Measurements from ENCODE around the gene CLIC1. TPM values are rescaled to one million over a fixed set of nuclear protein-coding genes. Genes with fewer than 3 reads are reported as not detected.
A peak's percentile ranks its signal among the peaks of the same experiment; 100 is the strongest.

CLIC1 gene
- total RNA-seq, 1 donor from 2014 or later: 234 TPM

DNA sequence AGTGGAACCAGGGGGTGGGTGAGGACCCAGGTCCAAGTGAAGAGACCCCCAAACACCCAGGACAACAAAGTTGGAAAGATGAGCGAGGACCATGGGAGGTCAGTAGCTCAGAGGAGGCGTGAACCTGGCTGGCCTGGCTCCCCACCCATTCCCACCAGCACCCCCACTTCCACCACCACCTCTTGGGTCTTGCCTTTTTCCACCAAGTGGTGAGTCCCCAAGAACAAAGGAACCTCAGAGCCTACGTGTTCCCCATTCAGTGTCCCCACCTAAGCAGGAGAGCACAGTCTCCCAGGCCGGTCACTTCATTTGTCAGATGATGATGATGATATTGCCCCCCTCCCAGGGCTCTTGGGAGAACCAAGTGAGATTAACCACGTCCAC is 41.3 kb upstream of the CLIC1 start:
- peak overlapping the region; percentile 21 for H3K27ac Mint-ChIP-seq
- H3K36me3 ChIP-seq: no peaks in the 10 kb centered on the region
- TF ChIP-seq EZH2 (IDR thresholded peaks at IDR 0.05): no peak
- TF ChIP-seq, protein P1, sequence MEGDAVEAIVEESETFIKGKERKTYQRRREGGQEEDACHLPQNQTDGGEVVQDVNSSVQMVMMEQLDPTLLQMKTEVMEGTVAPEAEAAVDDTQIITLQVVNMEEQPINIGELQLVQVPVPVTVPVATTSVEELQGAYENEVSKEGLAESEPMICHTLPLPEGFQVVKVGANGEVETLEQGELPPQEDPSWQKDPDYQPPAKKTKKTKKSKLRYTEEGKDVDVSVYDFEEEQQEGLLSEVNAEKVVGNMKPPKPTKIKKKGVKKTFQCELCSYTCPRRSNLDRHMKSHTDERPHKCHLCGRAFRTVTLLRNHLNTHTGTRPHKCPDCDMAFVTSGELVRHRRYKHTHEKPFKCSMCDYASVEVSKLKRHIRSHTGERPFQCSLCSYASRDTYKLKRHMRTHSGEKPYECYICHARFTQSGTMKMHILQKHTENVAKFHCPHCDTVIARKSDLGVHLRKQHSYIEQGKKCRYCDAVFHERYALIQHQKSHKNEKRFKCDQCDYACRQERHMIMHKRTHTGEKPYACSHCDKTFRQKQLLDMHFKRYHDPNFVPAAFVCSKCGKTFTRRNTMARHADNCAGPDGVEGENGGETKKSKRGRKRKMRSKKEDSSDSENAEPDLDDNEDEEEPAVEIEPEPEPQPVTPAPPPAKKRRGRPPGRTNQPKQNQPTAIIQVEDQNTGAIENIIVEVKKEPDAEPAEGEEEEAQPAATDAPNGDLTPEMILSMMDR (IDR thresholded peaks at IDR 0.05): no peak
- no peak for TF ChIP-seq EZH2phosphoT487 (IDR thresholded peaks at IDR 0.05)

DNA sequence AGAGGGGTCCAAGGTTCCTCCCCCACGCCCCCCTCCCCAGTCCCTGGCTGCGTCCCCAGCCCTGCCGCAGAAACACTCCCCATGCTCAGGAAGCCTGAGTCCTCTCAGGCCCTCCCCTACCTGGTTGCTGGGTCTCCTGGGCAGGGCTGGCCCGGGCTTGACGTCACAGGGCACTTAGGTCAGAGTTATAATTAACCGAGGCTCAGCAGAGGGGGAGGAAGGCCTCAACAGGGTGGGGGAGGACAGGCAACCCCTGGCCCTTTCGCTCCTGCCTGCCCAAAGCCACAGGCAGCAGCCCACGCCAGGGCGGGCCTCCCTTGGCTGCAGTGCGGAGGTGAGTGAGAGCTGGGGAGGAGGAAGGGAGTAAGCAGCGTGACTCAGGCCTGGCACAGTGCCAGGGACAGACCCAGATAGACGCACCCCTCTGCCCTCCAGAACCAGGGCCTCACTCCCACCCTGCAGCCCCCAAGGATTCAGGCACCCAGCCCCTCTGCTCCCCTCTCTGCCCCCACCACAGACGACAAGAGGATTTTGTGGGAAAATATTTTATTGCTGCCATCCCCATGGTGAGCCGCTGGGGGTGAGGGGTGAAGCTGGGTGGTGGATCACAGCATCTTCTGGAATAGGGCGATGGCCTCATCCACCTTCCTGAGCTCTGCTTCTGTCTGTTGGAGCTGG is 40.8 kb upstream of the CLIC1 start, which contains the start of gene VWA7:
VWA7 (minus strand) TSS at position 340 of the 678 bp plus-strand sequence. CDS start 549 bp downstream, outside the sequence.
- no peaks in the 10 kb centered on the region for H3K4me1 ChIP-seq
- no peaks in the 10 kb centered on the region for H3K36me3 ChIP-seq
- no peak within 1 kb of the TSS for H2AFZ ChIP-seq (replicated peaks)
- H3K27me3 ChIP-seq: no peaks in the 10 kb centered on the region
- no peak within 1 kb of the TSS for H3K4me2 ChIP-seq
- no peaks in the 10 kb centered on the region for H3F3A ChIP-seq (ENCODE audit: low read depth)
- Mint-ChIP-seq H3K9me3 (no peaks in the 10 kb centered on the region), H3K4me1 (peaks cover 6% of the 10 kb centered on the region), H3K27me3 (ENCODE audit: insufficient read depth, low read depth) (no peaks in the 10 kb centered on the region), H3K36me3 (peaks cover 4% of the 10 kb centered on the region), H3K27ac (peak within 1 kb of the TSS; percentile 21), H3K4me3 (no peak within 1 kb of the TSS)
- H3K9ac ChIP-seq: no peak within 1 kb of the TSS
- no peak within 1 kb of the TSS for H3K27ac ChIP-seq
- no peak for DNase-seq (ENCODE audit: low spot score)
- H3K79me2 ChIP-seq (ENCODE audit: low read depth): no peaks in the 10 kb centered on the region
- H3K4me3 ChIP-seq: no peak within 1 kb of the TSS
- no peaks in the 10 kb centered on the region for H4K20me1 ChIP-seq (ENCODE audit: low read depth)
- TF ChIP-seq, protein P1 (IDR thresholded peaks at IDR 0.05): no peak
- TF ChIP-seq EZH2phosphoT487 (IDR thresholded peaks at IDR 0.05) (no peak), EZH2 (IDR thresholded peaks at IDR 0.05) (no peak)
- no peaks in the 10 kb centered on the region for H3K9me3 ChIP-seq (ENCODE audit: low read depth)

More for the DNA sequence above, 41.3 kb upstream of the CLIC1 start:
- H3K9me3 ChIP-seq (ENCODE audit: low read depth): no peaks in the 10 kb centered on the region
- no peak overlapping the region for H3K4me3 ChIP-seq
- no peaks in the 10 kb centered on the region for H3F3A ChIP-seq (ENCODE audit: low read depth)
- Mint-ChIP-seq H3K4me3 (no peak overlapping the region), H3K4me1 (peaks cover 6% of the 10 kb centered on the region), H3K27me3 (ENCODE audit: insufficient read depth, low read depth) (no peaks in the 10 kb centered on the region), H3K9me3 (no peaks in the 10 kb centered on the region), H3K36me3 (peaks cover 4% of the 10 kb centered on the region)
- H3K9ac ChIP-seq: no peak overlapping the region
- H3K27me3 ChIP-seq: no peaks in the 10 kb centered on the region
- DNase-seq (ENCODE audit: low spot score): no peak
- no peaks in the 10 kb centered on the region for H3K4me1 ChIP-seq
- H3K4me2 ChIP-seq: no peak overlapping the region
- no peak overlapping the region for H2AFZ ChIP-seq (replicated peaks)
- no peak overlapping the region for H3K27ac ChIP-seq
- H4K20me1 ChIP-seq (ENCODE audit: low read depth): no peaks in the 10 kb centered on the region
- H3K79me2 ChIP-seq (ENCODE audit: low read depth): no peaks in the 10 kb centered on the region

- Mint-ChIP-seq H3K27ac (peak overlapping the region; percentile 14), H3K4me1 (peaks cover 6% of the 10 kb centered on the region), H3K9me3 (no peaks in the 10 kb centered on the region), H3K27me3 (ENCODE audit: insufficient read depth, low read depth) (no peaks in the 10 kb centered on the region), H3K36me3 (peaks cover 4% of the 10 kb centered on the region), H3K4me3 (no peak overlapping the region)
- Histone ChIP-seq H3K9ac (no peak overlapping the region), H3K27me3 (no peaks in the 10 kb centered on the region), H3K4me3 (no peak overlapping the region), H2AFZ (replicated peaks) (no peak overlapping the region), H3K27ac (no peak overlapping the region), H3K79me2 (ENCODE audit: low read depth) (no peaks in the 10 kb centered on the region), H3K9me3 (ENCODE audit: low read depth) (no peaks in the 10 kb centered on the region), H3F3A (ENCODE audit: low read depth) (no peaks in the 10 kb centered on the region), H3K4me2 (no peak overlapping the region), H3K4me1 (no peaks in the 10 kb centered on the region), H4K20me1 (ENCODE audit: low read depth) (no peaks in the 10 kb centered on the region), H3K36me3 (no peaks in the 10 kb centered on the region)
- TF ChIP-seq EZH2 (IDR thresholded peaks at IDR 0.05) (no peak), EZH2phosphoT487 (IDR thresholded peaks at IDR 0.05) (no peak)
- TF ChIP-seq, protein P1 (IDR thresholded peaks at IDR 0.05): no peak
- DNase-seq (ENCODE audit: low spot score): no peak
Observed at GRCh38 chr6:31776485-31776988, 40.2 kb upstream of the CLIC1 start.

Measured in neural progenitor cell (in vitro differentiated cells).